Stimulated activated CD4-positive, alpha-beta T cell treated with anti-CD3 and anti-CD28 coated beads, Interleukin-4, amount 100 ng/mL, for 4 hours (primary cell): ENCODE measurements around the gene DOCK4.

Experiments used
- DNase-seq, 2 experiments: peaks; one replicate each; pipeline ENCODE4 v3.0.0-alpha.2; 2020

DOCK4 gene

GRCh38 chr7:111883241-111883640, 323.0 kb downstream of the DOCK4 start:
- no peak for DNase-seq

GRCh38 chr7:111878785-111879184, 327.4 kb downstream of the DOCK4 start:
- DNase-seq: no peak

DNA sequence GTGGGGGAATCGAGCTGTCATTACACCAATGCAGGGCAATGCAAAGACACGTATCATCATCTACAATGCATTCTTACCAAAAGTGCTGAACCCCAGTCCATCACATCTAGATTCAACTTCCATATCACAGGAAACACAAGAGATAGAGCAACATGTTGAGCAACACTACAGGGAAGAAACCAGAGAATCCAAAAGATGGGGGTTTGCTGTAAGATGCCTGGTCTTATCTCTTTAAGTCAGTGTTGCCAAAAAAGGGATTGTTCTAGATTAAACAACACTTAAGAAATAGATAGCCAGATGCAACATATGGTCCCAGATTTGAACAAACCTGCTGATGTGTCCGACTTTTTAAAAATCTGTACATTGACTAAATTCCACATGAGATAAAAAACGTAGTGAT, 328.3 kb downstream of the DOCK4 start:
- no peak for DNase-seq

- DNase-seq: no peak
These were observed 332.1 kb downstream of the DOCK4 start for GRCh38 chr7:111873963-111874690.

DNA sequence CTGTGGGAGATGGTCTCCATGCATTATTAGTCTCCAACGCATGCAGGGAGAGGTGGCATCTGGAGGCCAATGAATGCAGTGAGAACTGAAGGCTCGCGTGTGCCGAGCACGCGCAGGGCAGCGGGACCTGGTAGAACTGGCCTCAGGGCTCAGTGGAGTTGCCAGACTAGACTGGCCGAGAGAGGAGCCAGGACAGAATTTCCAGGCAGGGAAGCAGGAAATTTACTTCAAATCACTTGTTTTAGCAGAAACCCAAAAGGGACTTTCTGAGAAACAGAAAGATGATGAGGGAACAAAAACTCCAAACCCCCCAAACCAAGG, 332.9 kb downstream of the DOCK4 start:
- no peak for DNase-seq

GRCh38 chr7:111872450-111873325, 333.5 kb downstream of the DOCK4 start:
- DNase-seq: no peak

- no peak for DNase-seq
These were observed 334.9 kb downstream of the DOCK4 start for GRCh38 chr7:111871283-111871682.

DNA sequence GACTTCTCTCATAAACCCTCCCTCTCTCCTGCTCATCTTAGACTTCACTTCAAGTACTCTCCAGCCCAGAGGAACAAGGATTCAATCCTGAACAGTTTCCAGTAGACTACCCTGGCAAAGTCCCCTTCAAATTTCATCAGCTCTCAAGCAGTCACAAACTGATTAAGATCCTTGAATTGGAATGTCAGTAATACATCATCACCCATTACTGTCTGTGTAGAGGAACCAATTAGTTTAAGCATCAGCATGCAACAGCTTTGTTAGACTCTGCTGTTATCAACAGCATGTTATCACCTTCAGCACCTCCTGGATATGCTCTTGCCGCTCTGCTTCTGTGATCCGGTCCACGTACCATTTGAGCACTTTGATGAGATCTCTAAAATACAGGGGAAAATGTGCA, 336.9 kb downstream of the DOCK4 start:
- no peak for DNase-seq

- no peak for DNase-seq
These were observed 338.8 kb downstream of the DOCK4 start for GRCh38 chr7:111867348-111867931.

- DNase-seq: no peak
These were observed 339.4 kb downstream of the DOCK4 start for GRCh38 chr7:111866787-111867186.

DNA sequence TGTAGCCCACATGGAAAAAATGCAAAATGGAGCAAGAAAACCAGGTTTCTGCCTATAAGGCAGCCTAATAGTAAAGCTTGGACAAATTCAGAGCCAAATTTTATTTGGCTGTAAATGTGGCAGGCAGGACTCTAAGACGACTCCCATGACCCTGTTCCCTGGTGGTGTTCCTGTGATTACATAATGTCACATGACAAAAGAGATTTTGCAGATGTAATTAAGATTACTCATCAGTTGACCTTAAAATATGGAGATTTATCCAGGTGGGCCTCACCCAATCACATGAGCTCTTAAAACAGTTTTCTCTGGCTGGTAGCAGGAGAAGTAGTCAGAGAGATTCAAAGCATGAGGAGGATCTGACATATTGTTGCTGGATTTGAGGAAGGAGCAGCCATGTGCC, 340.8 kb downstream of the DOCK4 start:
- DNase-seq: no peak

- DNase-seq: no peak
These were observed 341.8 kb downstream of the DOCK4 start for GRCh38 chr7:111864291-111864976.

GRCh38 chr7:111863269-111863668, 342.9 kb downstream of the DOCK4 start:
- DNase-seq: no peak

- no peak for DNase-seq
These were observed 346.0 kb downstream of the DOCK4 start for GRCh38 chr7:111860248-111860647.

- no peak for DNase-seq
These were observed 347.9 kb downstream of the DOCK4 start for GRCh38 chr7:111858331-111858730.

- DNase-seq: no peak
These were observed 350.4 kb downstream of the DOCK4 start for GRCh38 chr7:111855842-111856227.

DNA sequence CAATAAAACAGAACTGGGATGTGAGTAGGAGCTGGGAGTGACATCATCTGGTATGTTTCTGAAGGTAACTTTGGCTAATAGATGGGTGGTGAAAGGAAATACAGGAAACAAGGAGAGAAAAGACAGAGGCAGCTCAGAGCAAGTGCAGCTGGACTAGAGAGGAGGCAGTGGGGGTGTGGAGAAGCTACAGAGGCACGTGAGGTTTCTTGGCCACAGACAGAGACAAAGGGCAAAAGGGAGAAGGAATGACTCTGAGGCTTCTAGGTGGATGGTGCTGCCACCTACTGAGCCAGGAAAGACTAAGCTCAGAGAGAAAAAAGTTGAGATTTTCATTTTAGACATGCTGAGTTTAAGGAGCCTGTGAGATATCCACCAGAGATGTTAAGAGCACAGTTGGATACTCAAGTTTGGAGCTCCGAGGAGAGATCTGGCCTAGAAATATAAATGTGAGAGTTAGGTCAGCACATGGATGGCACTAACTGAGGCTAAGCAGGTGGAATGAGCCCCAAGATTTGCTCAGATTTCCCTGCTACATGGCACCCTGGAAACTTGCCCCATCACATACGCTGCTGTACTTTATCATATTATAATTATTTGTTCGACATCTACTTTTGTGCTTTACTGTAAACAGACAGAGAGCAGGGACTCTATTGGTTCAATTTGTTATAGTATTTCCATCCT, 350.9 kb downstream of the DOCK4 start:
- no peak for DNase-seq

GRCh38 chr7:111853201-111853990, 352.8 kb downstream of the DOCK4 start:
- no peak for DNase-seq

DNA sequence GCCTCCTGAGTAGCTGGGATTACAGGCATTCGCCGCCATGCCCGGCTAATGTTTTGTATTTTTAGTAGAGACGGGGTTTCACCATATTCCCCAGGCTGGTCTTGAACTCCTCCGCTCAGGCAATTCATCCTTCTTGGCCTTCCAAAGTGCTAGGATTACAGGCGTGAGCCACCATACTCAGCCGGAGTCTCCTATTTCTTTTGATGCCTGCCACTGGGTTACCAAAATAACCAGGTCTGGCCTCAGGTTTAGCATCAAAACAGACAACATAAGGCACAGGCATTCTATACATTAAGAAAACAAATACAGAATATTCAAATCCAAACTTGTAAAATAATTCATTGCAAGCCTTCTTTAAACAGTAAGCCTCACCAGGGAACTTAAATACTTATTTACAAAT, 354.1 kb downstream of the DOCK4 start:
- DNase-seq: no peak

DNA sequence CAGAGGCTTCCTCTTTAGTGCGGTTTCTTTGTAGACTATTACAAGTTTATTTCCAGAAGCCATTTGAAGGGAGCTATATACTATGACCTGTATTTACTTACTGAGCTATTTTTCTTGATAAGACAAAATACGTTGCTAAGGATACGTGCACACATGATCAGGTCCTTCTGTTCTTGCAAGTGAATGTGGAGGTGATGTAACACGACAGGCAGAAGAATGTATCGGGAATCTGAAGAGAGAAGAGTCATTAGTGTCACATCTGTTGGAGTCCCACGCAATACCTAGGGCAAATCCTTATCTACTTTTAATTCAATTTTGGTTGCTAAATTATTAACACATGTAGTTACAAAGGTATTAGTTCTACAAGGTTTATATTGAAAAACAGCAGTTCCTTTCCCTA, 359.3 kb downstream of the DOCK4 start:
- no peak for DNase-seq

DNA sequence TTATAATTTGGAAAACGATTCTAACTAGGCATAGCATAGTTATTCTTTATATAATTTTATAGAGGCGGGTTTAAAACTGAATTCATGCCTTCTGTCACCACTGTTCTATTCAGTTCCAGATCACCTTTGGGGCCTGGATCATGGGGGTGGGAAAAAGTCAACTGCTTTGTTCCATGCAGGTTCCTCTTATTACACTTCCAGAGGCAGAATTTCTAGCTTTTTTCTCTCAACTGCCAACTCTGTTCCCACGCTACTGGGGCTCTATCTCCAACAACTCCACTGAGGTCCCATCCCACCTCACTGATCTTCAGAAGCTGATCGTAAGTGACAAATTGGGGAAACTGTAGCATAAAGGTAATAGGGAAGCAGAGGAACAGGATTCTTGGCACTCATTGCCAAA, 360.3 kb downstream of the DOCK4 start:
- no peak for DNase-seq
